Activated CD4-positive, alpha-beta T cell treated with anti-CD3 and anti-CD28 coated beads for 36 hours (primary cell): Measurements from ENCODE around the gene RNF213. TPM values are rescaled to one million over a fixed set of nuclear protein-coding genes. Genes with fewer than 3 reads are reported as not detected.

Experiments used
- ATAC-seq: fragments of 200-7000 bp; cut with Tn5 transposase; one replicate; pipeline ENCODE4 v1.10.0; 2021; ENCODE audit warnings: mild to moderate bottlenecking, moderate library complexity
- CTCF ChIA-PET: fragments of 350-600 bp; sonication (Branson Sonifier 250); formaldehyde crosslinking; loops from one replicate; lab custom pipeline; 2021; ENCODE audit warnings: antibody characterized with exemption; lab: Charles Lee
- POLR2A ChIA-PET: fragments of 350-600 bp; sonication (Branson Sonifier 250); formaldehyde crosslinking; loops from one replicate; lab custom pipeline; 2021; ENCODE audit warnings: antibody characterized with exemption, inconsistent platforms; lab: Charles Lee
- DNase-seq: peaks from one replicate; pipeline ENCODE4 v3.0.0-alpha.2; 2020
- H3K27ac Mint-ChIP-seq: one replicate; pipeline ENCODE4 v1.8.0; 2021; ENCODE audit warnings: mixed read lengths
- H3K27me3 Mint-ChIP-seq: one replicate; pipeline ENCODE4 v1.8.0; 2021; ENCODE audit warnings: mixed read lengths
- H3K36me3 Mint-ChIP-seq: one replicate; pipeline ENCODE4 v1.8.0; 2021; ENCODE audit warnings: low read depth, mixed read lengths
- H3K4me1 Mint-ChIP-seq: one replicate; pipeline ENCODE4 v1.8.0; 2021; ENCODE audit warnings: mixed read lengths
- H3K4me3 Mint-ChIP-seq: one replicate; pipeline ENCODE4 v1.8.0; 2021; ENCODE audit warnings: mild to moderate bottlenecking, moderate library complexity, mixed read lengths
- H3K9me3 Mint-ChIP-seq: one replicate; pipeline ENCODE4 v1.8.0; 2021; ENCODE audit warnings: low read depth, mixed read lengths
- intact Hi-C, 2 experiments: fragments of 100-400 bp; cut with DNase I in 1 of 2; cut with micrococcal nuclease in 1 of 2; formaldehyde crosslinking; loops; one replicate each; pipeline versions ENCODE4 v1.14.2 to v1.15.1; 2022 to 2024; cut with DNase I, micrococcal nuclease
- total RNA-seq, 2 experiments: library from RNA; stranded (reverse); gene quantifications; one replicate each; pipeline ENCODE4 v1.2.3, GENCODE V29; 2021

RNF213 gene
- total RNA-seq, 2 experiments from 2014 or later = 334 to 366 TPM

- DNase-seq = no peak
- intact Hi-C loops = no loop called here
- no peak overlapping the region for H3K27ac Mint-ChIP-seq
- ChIA-PET POLR2A (no interaction called here), CTCF (no interaction called here)
- no peaks in the 10 kb centered on the region for H3K4me1 Mint-ChIP-seq
- peaks cover 4% of the 10 kb centered on the region for H3K36me3 Mint-ChIP-seq
- H3K9me3 Mint-ChIP-seq = no peaks in the 10 kb centered on the region
- H3K27me3 Mint-ChIP-seq = no peaks in the 10 kb centered on the region
- ATAC-seq = no peak
- no peak overlapping the region for H3K4me3 Mint-ChIP-seq
Observed at GRCh38 chr17:80244871-80245509, 15.7 kb upstream of the RNF213 start.

GRCh38 chr17:80245566-80246265 lies 14.9 kb upstream of the RNF213 start:
- ATAC-seq (no peak), DNase-seq (no peak)
- H3K27ac Mint-ChIP-seq = no peak overlapping the region
- H3K4me3 Mint-ChIP-seq = no peak overlapping the region
- peaks cover 4% of the 10 kb centered on the region for H3K36me3 Mint-ChIP-seq
- no peaks in the 10 kb centered on the region for H3K9me3 Mint-ChIP-seq
- no peaks in the 10 kb centered on the region for H3K27me3 Mint-ChIP-seq
- POLR2A ChIA-PET = no interaction called here
- CTCF ChIA-PET = interaction anchor here (1.1 kb wide), 1 partner anchor 49 kb away, joined by 3 read pairs; no protein-coding TSS in a partner anchor
- H3K4me1 Mint-ChIP-seq = no peaks in the 10 kb centered on the region
- intact Hi-C loops = no loop called here

GRCh38 chr17:80246266-80246681 lies 14.4 kb upstream of the RNF213 start:
- Mint-ChIP-seq H3K27ac (no peak overlapping the region), H3K36me3 (peaks cover 4% of the 10 kb centered on the region), H3K4me3 (no peak overlapping the region), H3K9me3 (no peaks in the 10 kb centered on the region), H3K4me1 (no peaks in the 10 kb centered on the region), H3K27me3 (no peaks in the 10 kb centered on the region)
- no peak for DNase-seq
- ChIA-PET POLR2A (no interaction called here), CTCF (interaction anchor here (1.1 kb wide), 1 partner anchor 50 kb away, joined by 3 read pairs; no protein-coding TSS in a partner anchor)
- intact Hi-C loops = no loop called here
- no peak for ATAC-seq

GRCh38 chr17:80246726-80247125 lies 13.9 kb upstream of the RNF213 start:
- no peak for ATAC-seq
- POLR2A ChIA-PET = no interaction called here
- H3K4me3 Mint-ChIP-seq = no peak overlapping the region
- H3K9me3 Mint-ChIP-seq = no peaks in the 10 kb centered on the region
- H3K4me1 Mint-ChIP-seq = no peaks in the 10 kb centered on the region
- H3K27ac Mint-ChIP-seq = no peak overlapping the region
- CTCF ChIA-PET = interaction anchor here (1.1 kb wide), 1 partner anchor 50 kb away, joined by 3 read pairs; no protein-coding TSS in a partner anchor
- intact Hi-C loops = no loop called here
- H3K36me3 Mint-ChIP-seq = peaks cover 3% of the 10 kb centered on the region
- DNase-seq = no peak
- H3K27me3 Mint-ChIP-seq = no peaks in the 10 kb centered on the region

GRCh38 chr17:80247561-80247960 lies 13.1 kb upstream of the RNF213 start:
- DNase-seq (no peak), ATAC-seq (no peak)
- POLR2A ChIA-PET = no interaction called here
- CTCF ChIA-PET = no interaction called here
- H3K27me3 Mint-ChIP-seq = no peaks in the 10 kb centered on the region
- peaks cover 5% of the 10 kb centered on the region for H3K4me1 Mint-ChIP-seq
- H3K27ac Mint-ChIP-seq = no peak overlapping the region
- intact Hi-C loops = no loop called here
- no peak overlapping the region for H3K4me3 Mint-ChIP-seq
- peaks cover 3% of the 10 kb centered on the region for H3K36me3 Mint-ChIP-seq
- H3K9me3 Mint-ChIP-seq = no peaks in the 10 kb centered on the region

DNA sequence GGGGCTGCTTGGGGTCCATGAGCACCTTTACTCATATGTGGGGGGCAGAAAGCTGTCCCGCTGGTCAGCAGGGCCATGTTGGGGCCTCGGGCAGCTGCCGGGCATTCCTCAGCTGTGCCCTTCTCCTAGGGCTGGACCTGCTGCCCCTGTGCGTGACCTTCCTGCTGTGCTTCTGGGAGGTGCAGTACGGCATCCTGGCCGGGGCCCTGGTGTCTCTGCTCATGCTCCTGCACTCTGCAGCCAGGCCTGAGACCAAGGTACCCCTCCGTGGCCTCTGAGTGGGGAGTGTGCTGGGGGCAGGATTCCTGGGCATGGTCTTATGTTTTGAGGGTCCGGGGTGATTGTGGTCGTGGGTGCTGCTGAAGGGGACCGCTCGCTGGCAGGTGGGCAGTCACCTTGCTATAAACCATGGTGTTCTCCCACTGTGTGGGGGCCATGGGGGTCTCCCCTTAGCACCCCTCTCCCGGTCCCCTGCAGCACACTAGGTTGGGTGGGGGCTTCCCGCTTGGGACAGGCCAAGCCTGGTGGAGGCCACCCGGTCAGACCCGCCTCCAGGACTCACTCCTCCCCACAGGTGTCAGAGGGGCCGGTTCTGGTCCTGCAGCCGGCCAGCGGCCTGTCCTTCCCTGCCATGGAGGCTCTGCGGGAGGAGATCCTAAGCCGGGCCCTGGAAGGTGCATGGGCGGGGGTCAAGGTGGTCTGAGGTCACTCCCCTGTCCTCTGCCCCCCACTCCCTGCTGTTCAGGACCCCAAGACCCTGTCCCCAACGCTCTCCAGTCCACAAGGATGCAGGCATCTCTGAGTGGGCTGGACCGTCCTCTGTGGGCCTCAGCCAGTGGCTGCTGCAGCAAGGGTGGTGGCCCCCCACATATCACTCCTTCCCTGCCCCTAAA lies 12.4 kb upstream of the RNF213 start:
- Mint-ChIP-seq H3K27ac (no peak overlapping the region), H3K4me3 (no peak overlapping the region), H3K9me3 (no peaks in the 10 kb centered on the region), H3K36me3 (no peaks in the 10 kb centered on the region), H3K27me3 (no peaks in the 10 kb centered on the region), H3K4me1 (peaks cover 12% of the 10 kb centered on the region)
- intact Hi-C loops = no loop called here
- ATAC-seq = no peak
- DNase-seq = no peak
- ChIA-PET CTCF (no interaction called here), POLR2A (no interaction called here)

DNA sequence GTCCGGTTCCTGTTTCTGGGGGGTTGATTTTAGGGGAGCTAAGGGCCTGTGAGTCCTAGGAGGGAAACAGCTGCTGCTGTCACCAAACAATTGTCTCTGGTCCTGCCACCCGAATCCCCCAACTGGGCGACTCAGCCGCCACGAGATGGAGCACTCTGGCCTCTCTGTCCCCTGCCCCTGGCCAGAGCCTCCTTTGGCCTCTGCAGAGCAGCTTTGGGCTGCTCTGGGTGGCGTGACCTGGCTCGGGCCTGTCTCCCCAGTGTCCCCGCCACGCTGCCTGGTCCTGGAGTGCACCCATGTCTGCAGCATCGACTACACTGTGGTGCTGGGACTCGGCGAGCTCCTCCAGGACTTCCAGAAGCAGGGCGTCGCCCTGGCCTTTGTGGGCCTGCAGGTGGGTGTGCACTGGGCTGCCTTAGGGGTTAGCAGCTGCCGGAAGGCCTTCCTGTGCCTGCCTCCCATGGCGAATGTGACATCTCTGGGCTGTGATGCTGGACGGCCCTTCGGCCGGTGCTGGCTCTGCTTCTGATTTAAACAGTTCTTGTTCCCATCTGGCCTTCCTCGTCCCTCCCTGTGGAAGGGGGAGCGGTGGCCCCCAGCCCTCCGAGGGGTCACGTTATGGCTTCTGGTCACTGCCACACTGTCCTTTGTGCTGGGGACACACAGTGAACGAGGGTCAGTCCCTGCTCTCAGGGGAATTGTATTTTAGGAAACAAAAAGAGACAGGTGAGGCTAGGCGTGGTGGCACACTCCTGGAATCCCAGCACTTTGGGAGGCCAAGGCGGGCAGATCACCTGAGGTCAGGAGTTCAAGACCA lies 11.6 kb upstream of the RNF213 start:
- no peaks in the 10 kb centered on the region for H3K27me3 Mint-ChIP-seq
- H3K4me1 Mint-ChIP-seq = peaks cover 20% of the 10 kb centered on the region
- no peaks in the 10 kb centered on the region for H3K9me3 Mint-ChIP-seq
- DNase-seq (no peak), ATAC-seq (no peak)
- ChIA-PET CTCF (no interaction called here), POLR2A (no interaction called here)
- H3K27ac Mint-ChIP-seq = no peak overlapping the region
- no peaks in the 10 kb centered on the region for H3K36me3 Mint-ChIP-seq
- H3K4me3 Mint-ChIP-seq = no peak overlapping the region
- intact Hi-C loops = no loop called here

GRCh38 chr17:80251966-80252365 lies 8.7 kb upstream of the RNF213 start:
- Mint-ChIP-seq H3K36me3 (peaks cover 2% of the 10 kb centered on the region), H3K27me3 (no peaks in the 10 kb centered on the region), H3K4me1 (peaks cover 47% of the 10 kb centered on the region), H3K27ac (no peak overlapping the region), H3K4me3 (no peak overlapping the region), H3K9me3 (no peaks in the 10 kb centered on the region)
- DNase-seq (no peak), ATAC-seq (no peak)
- ChIA-PET POLR2A (interaction anchor here (0.8 kb wide), 1 partner anchor 55 kb away, joined by 3 read pairs; no protein-coding TSS in a partner anchor), CTCF (interaction anchor here (0.7 to 1.6 kb wide), 5 partner anchors 11 to 760 kb away, joined by 3 to 5 read pairs (median 3); partner anchors contain the start of gene SGSH)
- intact Hi-C loops = loop anchor here (2.0 to 10.0 kb wide), 5 partner anchors 55 to 257 kb away; partner anchors contain the start of gene GAA (in 1 of the 2)

DNA sequence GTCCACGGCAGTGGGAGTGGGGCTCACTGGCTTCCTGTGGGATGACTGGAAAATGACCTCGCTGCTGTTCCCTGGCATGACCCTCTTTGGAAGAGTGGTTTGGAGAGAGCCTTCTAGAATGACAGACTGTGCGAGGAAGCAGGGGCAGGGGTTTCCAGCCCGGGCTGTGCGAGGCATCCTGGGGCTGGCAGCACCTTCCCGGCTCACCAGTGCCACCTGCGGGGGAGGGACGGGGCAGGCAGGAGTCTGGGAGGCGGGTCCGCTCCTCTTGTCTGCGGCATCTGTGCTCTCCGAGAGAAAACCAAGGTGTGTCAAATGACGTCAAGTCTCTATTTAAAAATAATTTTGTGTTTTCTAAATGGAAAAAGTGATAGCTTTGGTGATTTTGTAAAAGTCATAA lies 7.8 kb upstream of the RNF213 start:
- H3K4me1 Mint-ChIP-seq = peaks cover 53% of the 10 kb centered on the region
- no peaks in the 10 kb centered on the region for H3K9me3 Mint-ChIP-seq
- ChIA-PET CTCF (interaction anchor here (0.7 to 1.8 kb wide), 7 partner anchors 9 to 61 kb away, joined by 3 to 4 read pairs (median 3); no protein-coding TSS in a partner anchor), POLR2A (interaction anchor here (0.6 kb wide), 1 partner anchor 34 kb away, joined by 4 read pairs; no protein-coding TSS in a partner anchor)
- ATAC-seq (peak; percentile 82), DNase-seq (peak; percentile 93)
- peaks cover 2% of the 10 kb centered on the region for H3K36me3 Mint-ChIP-seq
- H3K27me3 Mint-ChIP-seq = no peaks in the 10 kb centered on the region
- H3K27ac Mint-ChIP-seq = peak overlapping the region; percentile 77
- intact Hi-C loops = loop anchor here (1.0 to 10.0 kb wide), 9 partner anchors 34 to 258 kb away; partner anchors contain the start of genes GAA (in 2 of the 2) and EIF4A3 (in 1 of the 2)
- H3K4me3 Mint-ChIP-seq = no peak overlapping the region

DNA sequence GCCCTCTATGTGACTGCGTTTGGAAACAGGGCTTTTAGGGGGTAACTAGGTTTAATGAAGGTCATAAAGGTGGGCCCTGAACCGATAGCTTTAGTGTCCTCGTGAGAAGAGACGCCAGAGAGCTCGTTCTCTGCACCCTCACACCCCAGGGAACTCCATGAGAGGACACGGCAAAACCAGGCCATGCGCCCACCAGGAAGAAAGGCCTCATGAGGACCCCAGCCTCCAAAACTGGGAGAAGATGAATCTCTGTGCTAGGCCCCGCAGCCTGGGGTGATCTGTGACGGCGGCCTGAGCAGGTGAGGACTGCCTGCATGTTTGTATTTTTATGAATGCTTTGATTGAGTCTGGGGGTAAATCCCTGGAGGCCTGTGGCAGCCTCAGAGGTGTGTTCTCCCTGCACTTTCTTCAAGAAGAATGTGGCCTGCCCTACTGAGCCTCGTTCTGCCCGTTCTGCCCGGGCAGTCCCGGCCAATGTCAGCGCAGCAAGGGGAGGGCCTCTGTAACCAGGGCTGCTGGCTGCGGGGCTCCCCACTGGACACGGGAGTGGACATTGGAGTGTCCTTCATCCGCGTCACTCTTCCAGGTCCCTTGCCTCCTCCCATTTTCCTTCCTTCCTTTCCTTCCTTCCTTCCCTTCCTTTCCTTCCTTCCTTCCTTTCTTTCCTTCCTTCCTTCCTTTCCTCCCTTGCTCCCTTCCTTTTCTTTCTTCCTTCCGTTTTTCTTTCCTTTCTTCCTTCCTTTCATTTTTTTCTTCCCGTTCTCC lies 6.8 kb upstream of the RNF213 start:
- CTCF ChIA-PET = interaction anchor here (0.7 to 1.8 kb wide), 6 partner anchors 8 to 62 kb away, joined by 3 to 4 read pairs (median 4); no protein-coding TSS in a partner anchor
- Mint-ChIP-seq H3K27ac (peak overlapping the region; percentile 97), H3K4me1 (peaks cover 63% of the 10 kb centered on the region), H3K9me3 (no peaks in the 10 kb centered on the region), H3K4me3 (no peak overlapping the region), H3K36me3 (peaks cover 2% of the 10 kb centered on the region), H3K27me3 (no peaks in the 10 kb centered on the region)
- ATAC-seq (no peak), DNase-seq (no peak)
- intact Hi-C loops = loop anchor here (1.0 to 10.0 kb wide), 12 partner anchors 11 to 505 kb away; partner anchors contain the start of genes GAA (in 2 of the 2) and EIF4A3 (in 1 of the 2)
- POLR2A ChIA-PET = no interaction called here
